Measurements from ENCODE around the gene LITAF.
"Not testable (repeated sequence)": the region's sequence is repeated elsewhere in the genome, so short reads cannot be mapped to it uniquely, and the experiment has no call there.

- TF ChIP-seq CTCF (IDR thresholded peaks at IDR 0.05; ENCODE audit: insufficient read depth, low read length, poor library complexity, severe bottlenecking); EZH2phosphoT487 (conservative IDR thresholded peaks at IDR 0.05; ENCODE audit: low read length): not testable (repeated sequence)
Observed at GRCh38 chr16:11591630-11592029, 4.9 kb upstream of the LITAF start.

All from SU-DHL-6 (cell line).